Ascending aorta (tissue), 2 donors: ENCODE data around the gene LCP1. TPM values are rescaled to one million over a fixed set of nuclear protein-coding genes. Genes with fewer than 3 reads are reported as not detected.

ENCODE experiments used
- DNase-seq, 2 donors: peaks; one replicate each; pipeline ENCODE4 v3.0.0-alpha.2; 2019; ENCODE audit warnings: low spot score in 2 of 2
- H3K27ac ChIP-seq, 2 donors: fragments of 200-600 bp; sonication (generic); one replicate each; pipeline ENCODE4 v1.5.1; 2016 to 2017; ENCODE audit warnings: mild to moderate bottlenecking in 1 of 2
- H3K27me3 ChIP-seq: fragments of 200-600 bp; sonication (generic); one replicate; pipeline ENCODE4 v1.5.1; 2017
- H3K36me3 ChIP-seq, 2 donors: fragments of 200-600 bp; sonication (generic); one replicate each; pipeline ENCODE4 v1.5.1; 2016
- H3K4me1 ChIP-seq, 2 donors: fragments of 200-600 bp; sonication (generic); one replicate each; pipeline ENCODE4 v1.5.1; 2016 to 2017; ENCODE audit warnings: mild to moderate bottlenecking in 1 of 2
- H3K4me3 ChIP-seq, 2 donors: fragments of 200-600 bp; sonication (generic); one replicate each; pipeline ENCODE4 v1.5.1; 2016 to 2017; ENCODE audit warnings: mild to moderate bottlenecking in 1 of 2
- H3K9me3 ChIP-seq, 2 donors: fragments of 200-600 bp; sonication (generic); one replicate each; pipeline ENCODE4 v1.5.1; 2016
- CTCF ChIP-seq, 3 experiments: fragments of 200-600 bp in 2 of 3; fragments of 450-650 bp in 1 of 3; sonication (generic) in 2 of 3; IDR thresholded peaks; one replicate each; pipeline ENCODE4 v1.5.1; 2016 to 2019; ENCODE audit warnings: antibody characterized with exemption in 3 of 3, mild to moderate bottlenecking in 1 of 3, moderate library complexity in 1 of 3
- intact Hi-C: fragments of 100-400 bp; cut with DNase I; formaldehyde crosslinking; loops from one replicate; pipeline ENCODE4 v1.15.1; 2023
- total RNA-seq: library from RNA; depleted of rRNA; stranded (reverse); fragments of >200 nt; gene quantifications from one replicate; pipeline ENCODE4 v1.1.0, GENCODE V29; 2016

The LCP1 gene
- total RNA-seq, 1 donor from 2014 or later: 78.0 TPM

GRCh38 chr13:46085737-46086136, 96.2 kb downstream of the LCP1 start:
- Histone ChIP-seq H3K36me3 (no peaks in the 10 kb centered on the region), H3K9me3 (no peaks in the 10 kb centered on the region), H3K27me3 (no peaks in the 10 kb centered on the region), H3K27ac (no peak overlapping the region), H3K4me3 (no peak overlapping the region), H3K4me1 (no peaks in the 10 kb centered on the region)
- TF ChIP-seq CTCF (IDR thresholded peaks at IDR 0.05): no peak
- intact Hi-C loops: no loop called here
- DNase-seq: no peak

GRCh38 chr13:46082324-46082723, 99.7 kb downstream of the LCP1 start:
- no peak for TF ChIP-seq CTCF (IDR thresholded peaks at IDR 0.05)
- Histone ChIP-seq H3K9me3 (no peaks in the 10 kb centered on the region), H3K27ac (no peak overlapping the region), H3K27me3 (no peaks in the 10 kb centered on the region), H3K4me3 (no peak overlapping the region), H3K4me1 (no peaks in the 10 kb centered on the region), H3K36me3 (no peaks in the 10 kb centered on the region)
- no peak for DNase-seq
- intact Hi-C loops: no loop called here

- intact Hi-C loops: no loop called here
- TF ChIP-seq CTCF (IDR thresholded peaks at IDR 0.05): no peak
- H3K27ac ChIP-seq: no peak overlapping the region
These were observed 102.2 kb downstream of the LCP1 start for GRCh38 chr13:46079770-46080169.

GRCh38 chr13:46077265-46077664, 104.7 kb downstream of the LCP1 start:
- TF ChIP-seq CTCF (IDR thresholded peaks at IDR 0.05): no peak
- intact Hi-C loops: no loop called here
- H3K4me3 ChIP-seq: no peak overlapping the region

More at GRCh38 chr13:46079770-46080169, 102.2 kb downstream of the LCP1 start:
- Histone ChIP-seq H3K36me3 (no peaks in the 10 kb centered on the region), H3K27me3 (no peaks in the 10 kb centered on the region), H3K9me3 (no peaks in the 10 kb centered on the region), H3K4me3 (no peak overlapping the region), H3K4me1 (no peaks in the 10 kb centered on the region)
- DNase-seq: no peak

GRCh38 chr13:46076827-46077226, 105.2 kb downstream of the LCP1 start:
- Histone ChIP-seq H3K4me3 (no peak overlapping the region), H3K9me3 (no peaks in the 10 kb centered on the region), H3K36me3 (no peaks in the 10 kb centered on the region), H3K27ac (no peak overlapping the region), H3K27me3 (no peaks in the 10 kb centered on the region), H3K4me1 (no peaks in the 10 kb centered on the region)
- DNase-seq: no peak
- intact Hi-C loops: no loop called here
- TF ChIP-seq CTCF (IDR thresholded peaks at IDR 0.05): no peak

More at GRCh38 chr13:46077265-46077664, 104.7 kb downstream of the LCP1 start:
- Histone ChIP-seq H3K27ac (no peak overlapping the region), H3K27me3 (no peaks in the 10 kb centered on the region), H3K9me3 (no peaks in the 10 kb centered on the region), H3K36me3 (no peaks in the 10 kb centered on the region), H3K4me1 (no peaks in the 10 kb centered on the region)
- no peak for DNase-seq

Other genes with a start within 250 kb of the LCP1 start
- gene ZC3H13, start 129.4 kb downstream of the LCP1 start, total RNA-seq: 25.8 TPM
- not detected for gene CPB2, start 77.1 kb downstream of the LCP1 start, total RNA-seq
- gene LRRC63, start 29.8 kb upstream of the LCP1 start, total RNA-seq: not detected
- 2.4 TPM for gene RUBCNL, start 205.1 kb upstream of the LCP1 start, total RNA-seq